Stomach (tissue), 9 donors: ENCODE measurements around the gene CENATAC. TPM values are rescaled to one million over a fixed set of nuclear protein-coding genes. Genes with fewer than 3 reads are reported as not detected.

Experiments used
- DNase-seq, 2 donors: peaks; one replicate each; pipeline versions ENCODE4 v3.0.0 to v3.0.0-alpha.2; 2013 to 2019
- H3K27ac ChIP-seq, 5 donors: fragments of 200-600 bp in 4 of 5; sonication (generic) in 4 of 5; one replicate each; pipeline ENCODE4 v1.5.1; 2013 to 2019; ENCODE audit warnings: mild to moderate bottlenecking in 1 of 5, moderate library complexity in 1 of 5
- H3K27me3 ChIP-seq, 3 donors: fragments of 200-600 bp; sonication (generic); one replicate each; pipeline ENCODE4 v1.5.1; 2017 to 2019; ENCODE audit warnings: mixed run types in 1 of 3
- H3K36me3 ChIP-seq, 4 donors: fragments of 200-600 bp; sonication (generic); 1 replicate in 3 of 4; 2 replicates in 1 of 4; pipeline ENCODE4 v1.5.1; 2016 to 2019
- H3K4me1 ChIP-seq, 4 donors: fragments of 200-600 bp; sonication (generic); one replicate each; pipeline ENCODE4 v1.5.1; 2016 to 2019
- H3K4me3 ChIP-seq, 4 donors: fragments of 200-600 bp; sonication (generic) in 3 of 4; one replicate each; pipeline ENCODE4 v1.5.1; 2016 to 2019; ENCODE audit warnings: mild to moderate bottlenecking in 1 of 4
- H3K9me3 ChIP-seq, 4 donors: fragments of 200-600 bp; sonication (generic); one replicate each; pipeline ENCODE4 v1.5.1; 2016 to 2019
- CTCF ChIP-seq, 7 experiments: fragments of 450-650 bp in 4 of 7; fragments of 200-600 bp in 3 of 7; sonication (generic) in 3 of 7; IDR thresholded peaks; one replicate each; pipeline ENCODE4 v1.5.1; 2016 to 2019; ENCODE audit warnings: antibody characterized with exemption in 7 of 7, control low read depth in 2 of 7, mild to moderate bottlenecking in 1 of 7
- EP300 ChIP-seq: sonication (generic); formaldehyde crosslinking; IDR thresholded peaks from one replicate; pipeline ENCODE4 v1.6.1; 2017; ENCODE audit warnings: antibody characterized with exemption
- POLR2A ChIP-seq, 4 donors: fragments of 450-650 bp; IDR thresholded peaks; one replicate each; pipeline ENCODE4 v1.6.1; 2016; ENCODE audit warnings: antibody characterized with exemption in 4 of 4, control low read depth in 2 of 4, mild to moderate bottlenecking in 1 of 4, moderate library complexity in 1 of 4
- POLR2AphosphoS5 ChIP-seq, 3 donors: sonication (generic); formaldehyde crosslinking; IDR thresholded peaks; one replicate each; pipeline ENCODE4 v1.6.1; 2016; ENCODE audit warnings: antibody characterized with exemption in 3 of 3
- WGBS, 5 donors: extraction: QIAGEN DNeasy Blood & Tissue Kit in 3 of 5; methylation state at CpG; one replicate each; pipeline versions ENCODE4 v1.1.5 to v1.1.7; 2013 to 2018; 5-methylcytosine and 5-hydroxymethylcytosine counted together
- intact Hi-C: fragments of 100-400 bp; cut with DNase I; formaldehyde crosslinking; loops from one replicate; pipeline ENCODE4 v1.15.1; 2023; ENCODE audit warnings: low total_unique reads
- polyA plus RNA-seq, 3 donors: library from polyadenylated mRNA; stranded (reverse); fragments of 200-250 nt; gene quantifications; one replicate each; pipeline ENCODE4 v1.2.3, GENCODE V29; 2013
- total RNA-seq, 5 donors: library from RNA; depleted of rRNA; stranded (reverse); fragments of >200 nt; gene quantifications; one replicate each; pipeline versions ENCODE4 v1.1.0 to v1.2.3, GENCODE V29; 2014 to 2016
- donor health status: healthy with polysubstance abuse.
- donor health status: Bipolar disorder and iron deficiency.
- donor health status: healthy.

Gene CENATAC
- total and polyA plus RNA-seq, 8 donors = 17.8 to 310 (median 50.0) TPM

- peak in 1 of 2 donors; percentile 53 for DNase-seq
- H3K27me3 ChIP-seq = no peaks in the 10 kb centered on the region
- peaks cover 28 to 83% (median 71%) of the 10 kb centered on the region in 4 donors for H3K4me1 ChIP-seq
- 79 to 100% (median 83%) methylated on average over 2 of the region's 2 CpGs for WGBS, 5 donors
- H3K36me3 ChIP-seq = peaks cover 29 to 61% (median 55%) of the 10 kb centered on the region in 4 donors
- intact Hi-C loops = no loop called here
- no peaks in the 10 kb centered on the region for H3K9me3 ChIP-seq
- peak overlapping the region in 1 of 4 donors; percentile 13 for H3K4me3 ChIP-seq
- H3K27ac ChIP-seq = no peak overlapping the region
- TF ChIP-seq CTCF (IDR thresholded peaks at IDR 0.05) (no peak), POLR2AphosphoS5 (IDR thresholded peaks at IDR 0.05) (no peak), EP300 (no peak), POLR2A (IDR thresholded peaks at IDR 0.05) (no peak)
These were observed 29.0 kb downstream of the CENATAC start for GRCh38 chr11:119026970-119027369.

- TF ChIP-seq EP300 (no peak), CTCF (IDR thresholded peaks at IDR 0.05) (no peak), POLR2A (IDR thresholded peaks at IDR 0.05) (no peak)
- no peak for DNase-seq
- intact Hi-C loops = no loop called here
- Histone ChIP-seq H3K9me3 (no peaks in the 10 kb centered on the region), H3K4me1 (peaks cover 28 to 76% (median 65%) of the 10 kb centered on the region in 4 donors), H3K4me3 (peak overlapping the region in 1 of 4 donors; percentile 85), H3K36me3 (peaks cover 23 to 53% (median 48%) of the 10 kb centered on the region in 4 donors), H3K27me3 (no peaks in the 10 kb centered on the region), H3K27ac (no peak overlapping the region)
- 87 to 98% (median 92%) methylated on average over 5 to 9 of the region's 9 CpGs for WGBS, 5 donors
These were observed 29.8 kb downstream of the CENATAC start for GRCh38 chr11:119027561-119028345.

- intact Hi-C loops = no loop called here
- Histone ChIP-seq H3K9me3 (no peaks in the 10 kb centered on the region), H3K4me3 (peak overlapping the region in 2 of 4 donors; percentile 12 to 85), H3K27ac (peak overlapping the region in 4 of 5 donors; percentile 89 to 93 (median 92)), H3K27me3 (no peaks in the 10 kb centered on the region), H3K4me1 (peaks cover 28 to 69% (median 63%) of the 10 kb centered on the region in 4 donors), H3K36me3 (peaks cover 16 to 45% (median 41%) of the 10 kb centered on the region in 4 donors)
- DNase-seq = no peak
- WGBS, 5 donors = 35 to 64% (median 41%) methylated on average over 8 to 9 of the region's 9 CpGs
- TF ChIP-seq CTCF (IDR thresholded peaks at IDR 0.05) (no peak), EP300 (no peak), POLR2AphosphoS5 (IDR thresholded peaks at IDR 0.05) (no peak), POLR2A (IDR thresholded peaks at IDR 0.05) (no peak)
These were observed 30.6 kb downstream of the CENATAC start for GRCh38 chr11:119028346-119029068.

GRCh38 chr11:119029069-119029339, 31.1 kb downstream of the CENATAC start:
- Histone ChIP-seq H3K27me3 (no peaks in the 10 kb centered on the region), H3K36me3 (peaks cover 14 to 40% (median 36%) of the 10 kb centered on the region in 4 donors), H3K4me1 (peaks cover 28 to 64% (median 59%) of the 10 kb centered on the region in 4 donors), H3K4me3 (peak overlapping the region in 3 of 4 donors; percentile 12 to 85 (median 60)), H3K9me3 (no peaks in the 10 kb centered on the region), H3K27ac (peak overlapping the region; percentile 79 to 93 (median 92))
- DNase-seq = no peak
- intact Hi-C loops = no loop called here
- TF ChIP-seq CTCF (IDR thresholded peaks at IDR 0.05) = no peak
- no peak for TF ChIP-seq POLR2A (IDR thresholded peaks at IDR 0.05)
- TF ChIP-seq EP300 = no peak
- TF ChIP-seq POLR2AphosphoS5 (IDR thresholded peaks at IDR 0.05) = no peak
- WGBS, 5 donors = 62 to 95% (median 68%) methylated on average over 1 of the region's 1 CpG
